Measurements from ENCODE around the gene TEDC2.

Gene TEDC2

GRCh38 chr16:2456551-2457153, 3.3 kb upstream of the TEDC2 start:
- no peak for TF ChIP-seq CTCF (IDR thresholded peaks at IDR 0.05)

GRCh38 chr16:2457267-2457666, 2.6 kb upstream of the TEDC2 start:
- TF ChIP-seq CTCF (IDR thresholded peaks at IDR 0.05), result no peak

GRCh38 chr16:2457946-2458345, 2.0 kb upstream of the TEDC2 start:
- no peak for TF ChIP-seq CTCF (IDR thresholded peaks at IDR 0.05)

GRCh38 chr16:2458887-2459646, 842 bp upstream of the TEDC2 start:
- TF ChIP-seq CTCF (IDR thresholded peaks at IDR 0.05), result no peak

- TF ChIP-seq CTCF (IDR thresholded peaks at IDR 0.05), result no peak
Measured at GRCh38 chr16:2460391-2460713, 443 bp downstream of the TEDC2 start.

- TF ChIP-seq CTCF (IDR thresholded peaks at IDR 0.05), result no peak
Measured at GRCh38 chr16:2460916-2461315, 1.0 kb downstream of the TEDC2 start.

- TF ChIP-seq CTCF (IDR thresholded peaks at IDR 0.05), result no peak
Measured at GRCh38 chr16:2462031-2462866, 2.3 kb downstream of the TEDC2 start.

All from LNCAP (cell line).